OCI-LY3 (cell line): ENCODE results near the gene PAM16.

Source experiments
- H2AFZ ChIP-seq: fragments of 200-600, 300-600 bp; shearing (Covaris generic); 2 replicates; pipeline ENCODE4 v1.6.0; 2014; ENCODE audit warnings: antibody characterized with exemption, low read depth, low read length
- H3K27ac ChIP-seq: fragments of 200-600, 300-600 bp; sonication (generic); 2 replicates; pipeline ENCODE4 v1.5.1; 2014; ENCODE audit warnings: mild to moderate bottlenecking, low read length, moderate library complexity, mixed read lengths
- H3K27me3 ChIP-seq: fragments of 200-600, 300-600 bp; sonication (generic); 2 replicates; pipeline ENCODE4 v1.6.1; 2014; ENCODE audit warnings: low read depth, low read length, mixed read lengths
- H3K36me3 ChIP-seq: fragments of 200-600, 300-600 bp; sonication (generic); replicated peaks from 2 replicates; pipeline ENCODE3; 2014; ENCODE audit warnings: low read depth, low read length, mixed read lengths
- H3K4me1 ChIP-seq: fragments of 300-600, 200-600 bp; sonication (generic); 2 replicates; pipeline ENCODE4 v1.6.1; 2014; ENCODE audit warnings: low read length, mixed read lengths
- H3K4me2 ChIP-seq: fragments of 200-600, 300-600 bp; sonication (generic); 2 replicates; pipeline ENCODE4 v1.6.1; 2014; ENCODE audit warnings: low read length, mixed read lengths
- H3K4me3 ChIP-seq: fragments of 300-600, 200-600 bp; sonication (generic); 2 replicates; pipeline ENCODE4 v1.5.1; 2014; ENCODE audit warnings: antibody characterized with exemption, mild to moderate bottlenecking, low read length, moderate library complexity
- H3K79me2 ChIP-seq: fragments of 300-600, 200-600 bp; shearing (Covaris generic); 2 replicates; pipeline ENCODE4 v1.6.1; 2014; ENCODE audit warnings: mild to moderate bottlenecking, low read length, mixed read lengths
- H3K9ac ChIP-seq: fragments of 300-600, 200-600 bp; shearing (Covaris generic); 2 replicates; pipeline ENCODE4 v1.6.0; 2014; ENCODE audit warnings: mild to moderate bottlenecking, low read length, moderate library complexity
- H3K9me3 ChIP-seq: fragments of 200-600, 300-600 bp; shearing (Covaris generic); 2 replicates; pipeline ENCODE4 v1.6.1; 2014; ENCODE audit warnings: low read length, mixed read lengths; ENCODE audit not compliant: insufficient read depth
- H4K20me1 ChIP-seq: fragments of 200-600, 300-600 bp; sonication (generic); 2 replicates; pipeline ENCODE4 v1.6.1; 2016; ENCODE audit warnings: low read length, mixed read lengths; ENCODE audit not compliant: insufficient read depth
- CTCF ChIP-seq: fragments of 200-600, 300-600 bp; sonication (generic); IDR thresholded peaks from 2 replicates; pipeline ENCODE4 v1.5.1; 2014; ENCODE audit warnings: antibody characterized with exemption, low read length, low read depth
- EZH2phosphoT487 ChIP-seq: fragments of 200-600 bp; shearing (Covaris generic); IDR thresholded peaks from 2 replicates; pipeline ENCODE4 v1.6.1; 2018; ENCODE audit warnings: antibody characterized with exemption, mixed run types, low read depth

The PAM16 gene

GRCh38 chr16:4338712-4339299 is 12.3 kb downstream of the PAM16 start:
- Histone ChIP-seq H3K27me3 (no peaks in the 10 kb centered on the region), H3K4me3 (no peak overlapping the region), H3K4me2 (no peak overlapping the region), H3K9ac (no peak overlapping the region), H3K9me3 (no peaks in the 10 kb centered on the region), H2AFZ (no peak overlapping the region), H4K20me1 (no peaks in the 10 kb centered on the region), H3K79me2 (peaks cover 14% of the 10 kb centered on the region), H3K4me1 (no peaks in the 10 kb centered on the region), H3K36me3 (peaks cover 8% of the 10 kb centered on the region), H3K27ac (no peak overlapping the region)
- TF ChIP-seq CTCF (no peak), EZH2phosphoT487 (no peak)

- Histone ChIP-seq H2AFZ (no peak overlapping the region), H3K27me3 (no peaks in the 10 kb centered on the region), H3K79me2 (peaks cover 7% of the 10 kb centered on the region), H4K20me1 (no peaks in the 10 kb centered on the region), H3K9me3 (no peaks in the 10 kb centered on the region), H3K9ac (no peak overlapping the region), H3K27ac (no peak overlapping the region), H3K4me2 (no peak overlapping the region), H3K4me3 (no peak overlapping the region), H3K36me3 (peaks cover 8% of the 10 kb centered on the region), H3K4me1 (no peaks in the 10 kb centered on the region)
- TF ChIP-seq CTCF (no peak), EZH2phosphoT487 (no peak)
These were observed 13.0 kb downstream of the PAM16 start for GRCh38 chr16:4338125-4338582.

- no peak for TF ChIP-seq EZH2phosphoT487
- no peak for TF ChIP-seq CTCF
- Histone ChIP-seq H4K20me1 (no peaks in the 10 kb centered on the region), H3K79me2 (peaks cover 2% of the 10 kb centered on the region; the same call in 1 of the 2 replicates), H2AFZ (no peak overlapping the region), H3K9ac (no peak overlapping the region), H3K27ac (no peak overlapping the region), H3K4me2 (no peak overlapping the region), H3K27me3 (no peaks in the 10 kb centered on the region), H3K9me3 (no peaks in the 10 kb centered on the region), H3K36me3 (peaks cover 8% of the 10 kb centered on the region), H3K4me3 (no peak overlapping the region), H3K4me1 (no peaks in the 10 kb centered on the region)
These were observed 13.5 kb downstream of the PAM16 start for GRCh38 chr16:4337540-4338088.

GRCh38 chr16:4336701-4337539 is 14.2 kb downstream of the PAM16 start:
- H3K4me1 ChIP-seq, result no peaks in the 10 kb centered on the region
- no peak overlapping the region for H3K4me3 ChIP-seq
- no peaks in the 10 kb centered on the region for H4K20me1 ChIP-seq
- no peak overlapping the region for H3K9ac ChIP-seq
- H3K79me2 ChIP-seq, result no peaks in the 10 kb centered on the region; the same call in 1 of the 2 replicates
- no peak overlapping the region for H2AFZ ChIP-seq
- peaks cover 8% of the 10 kb centered on the region for H3K36me3 ChIP-seq
- H3K9me3 ChIP-seq, result no peaks in the 10 kb centered on the region
- H3K27ac ChIP-seq, result no peak overlapping the region
- no peak overlapping the region for H3K4me2 ChIP-seq
- TF ChIP-seq EZH2phosphoT487, result no peak
- TF ChIP-seq CTCF, result no peak
- no peaks in the 10 kb centered on the region for H3K27me3 ChIP-seq
